Embryonic facial prominence (tissue), 1 donor: ENCODE results near the gene MSN.

ENCODE experiments used
- DNase-seq: peaks from one replicate; pipeline ENCODE4 v3.0.0-alpha.2; 2016; ENCODE audit errors: extremely low spot score

The MSN gene

DNA sequence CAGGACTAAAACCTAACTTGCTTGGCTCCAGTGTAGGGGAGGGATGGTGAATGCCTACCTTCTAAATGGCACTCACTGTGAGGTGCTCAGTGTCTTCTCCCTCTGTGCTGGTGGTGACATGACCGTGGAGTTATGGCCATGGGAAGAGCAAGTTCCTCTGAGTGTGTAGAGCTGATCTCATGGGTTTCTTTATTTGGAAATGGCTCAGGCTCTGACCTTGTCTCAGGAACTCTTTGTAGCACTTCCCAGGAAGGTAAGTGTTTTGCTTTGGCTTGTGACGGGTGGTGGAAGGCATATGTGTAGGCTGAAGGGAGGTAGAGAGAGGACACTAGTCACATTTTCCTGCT, 6.4 kb downstream of the MSN start:
- DNase-seq, result no peak

DNA sequence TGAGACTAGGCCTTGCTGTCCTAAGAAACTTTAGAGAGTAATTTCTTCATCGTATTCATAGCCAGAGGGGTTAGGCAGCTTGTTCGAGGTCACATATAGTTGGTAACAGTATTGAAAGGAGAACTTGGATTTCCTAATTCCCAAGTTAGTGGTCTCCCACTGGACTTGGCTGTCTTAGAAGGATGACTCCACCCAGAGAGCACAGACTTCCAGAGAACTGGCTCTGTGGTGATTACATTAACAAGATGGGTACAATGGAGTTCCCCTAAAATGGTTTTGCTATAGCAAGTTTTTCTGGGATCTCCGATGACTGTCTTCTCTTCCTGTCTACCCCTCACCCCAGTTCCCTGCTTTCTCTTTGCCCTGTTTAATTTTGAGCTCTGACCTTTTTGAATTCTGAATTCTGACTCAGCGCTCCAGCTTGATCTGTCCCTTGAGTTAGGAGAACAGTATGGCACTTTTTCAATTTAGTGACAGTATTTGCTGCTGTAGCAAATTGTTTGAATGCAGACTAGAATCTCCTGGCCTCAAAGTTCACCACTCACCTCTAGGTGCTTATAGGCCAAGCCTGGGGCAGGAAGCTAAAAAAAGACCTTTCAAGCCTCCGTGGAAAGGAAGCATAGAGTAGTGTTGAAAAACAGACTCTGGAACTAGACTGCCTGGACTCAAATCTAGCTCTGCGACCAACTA, 6.9 kb downstream of the MSN start:
- no peak for DNase-seq

DNA sequence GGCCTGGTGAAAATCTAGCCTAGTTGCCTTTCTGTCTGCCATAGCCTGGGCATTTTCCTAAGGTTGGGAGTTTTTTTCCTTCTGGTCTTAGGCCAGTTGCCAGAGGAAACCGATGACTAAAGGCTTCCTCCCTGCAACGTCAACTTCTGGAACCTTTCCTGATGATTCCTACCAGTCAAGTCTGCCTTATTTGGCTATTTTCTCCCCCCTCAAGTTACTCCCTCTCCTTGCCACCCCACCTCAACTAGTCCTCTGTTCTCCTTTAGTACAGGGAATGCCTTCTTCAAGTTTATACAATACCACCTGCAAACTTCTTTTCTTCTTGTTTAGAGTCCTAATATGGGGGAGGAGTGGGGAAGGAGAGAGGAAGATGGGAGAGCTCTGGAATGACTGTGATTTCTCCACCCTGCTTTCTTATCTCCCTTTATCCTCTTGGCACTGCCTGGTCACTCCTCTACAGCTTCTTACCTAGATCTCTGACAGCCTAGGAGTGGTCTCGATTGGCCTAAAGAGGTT, 10.6 kb downstream of the MSN start:
- no peak for DNase-seq

DNA sequence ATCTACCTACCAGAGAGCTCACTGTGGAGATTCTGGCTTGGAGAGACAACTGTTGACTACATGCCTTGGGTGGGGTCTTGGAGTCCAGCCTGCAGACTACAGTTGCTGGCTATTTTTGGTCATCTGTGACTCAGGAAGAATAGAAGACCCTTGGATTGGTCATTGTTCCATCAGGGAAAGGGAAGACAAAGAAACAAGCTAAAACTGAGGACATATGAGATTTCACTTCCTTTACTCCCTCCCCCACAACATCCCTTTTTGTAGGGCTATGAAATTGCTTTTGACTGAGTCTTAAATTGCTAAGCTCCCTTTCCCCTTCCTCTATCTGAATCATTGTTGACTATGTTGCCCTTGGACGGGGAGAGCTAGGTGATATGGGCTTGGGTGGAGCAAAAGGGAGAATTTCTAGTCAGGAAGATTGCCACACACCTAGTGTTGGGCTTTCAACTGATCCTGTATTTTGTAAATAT, 11.7 kb downstream of the MSN start:
- no peak for DNase-seq

- no peak for DNase-seq
Observed at GRCh38 chrX:65681810-65682209, 14.4 kb downstream of the MSN start.

DNA sequence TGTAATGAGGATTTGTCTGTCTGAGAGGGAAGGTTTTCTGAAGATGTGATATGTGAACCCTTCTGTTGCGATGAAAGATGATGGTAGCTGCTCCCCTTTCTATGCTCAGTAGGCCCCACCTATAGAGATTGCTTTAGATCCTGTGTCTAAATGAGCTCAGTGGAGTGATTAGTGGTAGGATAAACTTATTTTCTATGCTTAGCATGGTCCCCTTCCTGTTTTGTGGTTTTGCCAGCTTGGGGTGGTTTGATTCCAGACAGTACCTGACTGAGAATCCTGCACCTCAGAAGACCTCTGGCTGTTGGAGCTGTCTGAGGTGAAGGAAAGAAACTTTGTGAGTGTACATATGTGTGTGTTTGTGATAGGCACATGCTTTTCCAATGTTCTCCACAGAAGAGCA, 17.7 kb downstream of the MSN start:
- no peak for DNase-seq

GRCh38 chrX:65686236-65686635, 18.8 kb downstream of the MSN start:
- DNase-seq, result no peak

- no peak for DNase-seq
Observed at GRCh38 chrX:65687367-65687766, 19.9 kb downstream of the MSN start.

GRCh38 chrX:65688403-65688871, 21.0 kb downstream of the MSN start:
- DNase-seq, result no peak

DNA sequence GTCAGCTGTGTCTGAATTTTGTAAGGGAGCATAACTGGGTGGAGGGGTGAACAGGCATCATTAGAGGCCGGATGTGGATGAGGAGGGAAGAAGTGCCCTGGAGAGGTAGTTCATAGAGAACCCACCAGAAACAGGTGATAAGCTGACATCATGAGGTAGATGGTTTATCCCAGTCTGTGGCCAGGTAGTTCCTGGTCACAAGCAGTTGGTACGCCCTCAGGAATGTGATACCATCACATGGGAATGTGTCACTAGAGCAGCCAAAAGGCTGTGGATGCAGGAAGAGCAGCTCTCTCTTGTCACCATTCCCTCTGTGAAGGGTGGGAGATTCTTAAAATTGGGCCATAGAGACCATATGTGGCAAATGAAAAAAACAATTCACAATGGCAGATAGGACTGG, 21.9 kb downstream of the MSN start:
- DNase-seq, result no peak

DNA sequence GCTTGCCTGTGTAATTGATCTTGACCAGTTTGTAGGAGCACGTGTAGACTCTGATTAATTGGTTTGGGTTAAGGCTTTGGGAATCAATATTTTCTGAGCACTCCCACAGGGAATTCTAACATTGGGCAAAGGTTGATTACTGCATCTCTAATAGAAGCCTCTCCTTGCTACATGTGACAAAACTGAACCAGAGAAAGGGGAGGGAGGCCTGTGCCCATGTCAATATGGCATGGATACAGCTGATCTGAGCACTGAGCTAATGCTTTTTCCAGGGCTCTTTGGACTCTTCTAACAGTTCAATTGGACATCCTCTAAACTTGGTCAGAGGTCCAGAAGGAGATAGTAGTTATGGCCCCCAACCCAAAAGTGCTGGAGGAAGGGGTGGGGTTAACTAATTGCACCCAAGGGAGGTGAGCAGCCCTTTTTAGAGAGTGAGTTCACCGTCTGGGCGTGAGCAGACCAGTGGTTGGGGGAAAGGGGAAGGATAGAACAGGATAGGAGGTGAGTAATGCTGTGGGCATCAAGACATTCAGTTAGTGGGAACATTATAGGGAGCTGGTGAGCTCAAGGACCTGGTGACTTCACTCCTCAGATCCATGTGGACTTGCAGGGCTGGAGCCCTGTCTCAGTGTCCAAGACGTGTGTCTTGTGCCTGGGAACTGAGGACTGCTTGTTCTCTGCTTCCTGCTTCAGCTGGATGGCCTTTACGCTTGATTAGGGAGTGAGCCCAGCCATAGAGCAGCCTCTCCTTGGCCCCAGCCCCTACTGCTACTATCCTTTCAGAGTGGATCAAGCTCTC, 22.8 kb downstream of the MSN start:
- no peak for DNase-seq

GRCh38 chrX:65695849-65696449, 28.5 kb downstream of the MSN start:
- DNase-seq, result no peak

DNA sequence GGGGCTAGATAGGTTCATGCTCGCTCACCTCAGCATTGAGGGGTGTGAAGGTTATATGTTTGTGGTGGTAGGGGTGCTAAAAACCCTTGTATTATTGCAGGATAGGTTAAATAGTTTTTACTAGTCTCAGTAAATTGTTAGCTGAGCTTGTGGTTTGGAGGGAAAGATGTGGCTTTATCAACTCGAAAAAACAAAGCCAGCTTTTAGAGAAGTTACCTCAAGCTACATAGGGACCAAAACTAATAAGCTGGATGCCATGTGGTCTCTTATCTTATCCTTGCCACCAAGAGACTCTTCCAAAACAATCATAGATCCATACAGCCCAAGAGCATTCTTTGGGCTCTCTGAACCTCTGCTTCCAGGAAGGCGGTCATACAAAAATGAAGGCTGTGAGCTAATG, 29.2 kb downstream of the MSN start:
- no peak for DNase-seq

DNA sequence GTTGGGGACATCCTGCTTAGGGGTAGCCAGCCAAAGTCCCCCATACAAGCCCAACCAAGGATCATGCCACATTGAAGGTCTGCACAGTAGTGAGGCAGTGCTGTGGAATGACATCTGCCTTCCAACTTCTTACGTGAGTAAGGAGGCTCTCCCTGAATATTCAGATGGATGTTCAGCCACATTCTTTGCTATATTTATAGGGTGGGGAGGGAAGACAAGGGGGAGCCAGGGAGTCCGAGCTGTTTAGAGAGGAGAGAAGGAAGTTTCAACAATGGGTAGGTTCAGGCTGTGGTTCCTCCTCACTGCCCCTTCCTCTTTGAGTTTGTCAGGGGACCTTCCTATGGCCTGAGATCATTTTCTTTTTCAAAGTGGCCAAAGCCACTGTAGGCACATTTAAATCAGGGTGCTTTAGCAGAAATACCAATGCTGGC, 29.8 kb downstream of the MSN start:
- no peak for DNase-seq

DNA sequence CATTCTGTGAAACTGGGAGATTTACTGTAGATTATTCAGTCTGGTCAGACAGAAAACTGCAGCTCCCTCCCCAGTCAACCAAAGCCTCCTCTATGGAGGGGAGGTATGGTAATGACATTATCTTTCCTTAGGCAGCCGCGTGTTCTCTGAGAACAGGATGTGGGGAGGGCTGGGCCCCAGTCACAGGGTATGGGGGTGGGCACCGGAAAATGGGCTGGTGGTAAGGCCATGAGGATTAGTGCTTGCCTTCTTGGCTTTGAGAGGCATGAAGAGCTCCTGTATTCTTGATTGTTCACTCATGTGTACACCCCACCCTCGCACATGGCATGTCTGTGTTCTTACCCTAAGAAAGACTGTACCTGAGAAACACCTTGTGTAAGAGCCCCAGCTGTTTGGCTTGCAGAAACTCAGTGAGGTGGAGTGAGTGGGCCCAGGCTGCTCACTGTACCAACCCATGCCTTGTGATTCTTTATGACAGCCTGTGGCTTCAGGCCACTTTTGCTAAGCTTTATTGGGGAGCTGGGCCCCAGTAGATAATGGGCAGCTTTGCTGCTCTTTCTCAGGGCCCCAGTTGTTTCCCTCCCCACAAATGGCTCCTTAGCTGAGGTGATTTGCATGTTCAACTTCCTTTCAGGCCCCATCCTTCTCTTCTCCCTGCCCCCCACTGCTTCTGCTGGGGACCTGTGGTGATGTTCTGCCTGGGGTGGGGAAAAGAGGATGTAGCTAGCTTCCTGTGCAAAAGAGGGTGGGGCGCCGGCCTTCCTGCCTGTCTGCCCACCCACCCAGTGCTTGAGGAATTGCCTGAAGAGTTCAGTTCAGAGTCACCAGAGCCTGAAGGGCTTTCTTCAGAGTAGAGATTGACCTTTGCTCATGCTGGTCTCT, 30.7 kb downstream of the MSN start:
- DNase-seq, result no peak

DNA sequence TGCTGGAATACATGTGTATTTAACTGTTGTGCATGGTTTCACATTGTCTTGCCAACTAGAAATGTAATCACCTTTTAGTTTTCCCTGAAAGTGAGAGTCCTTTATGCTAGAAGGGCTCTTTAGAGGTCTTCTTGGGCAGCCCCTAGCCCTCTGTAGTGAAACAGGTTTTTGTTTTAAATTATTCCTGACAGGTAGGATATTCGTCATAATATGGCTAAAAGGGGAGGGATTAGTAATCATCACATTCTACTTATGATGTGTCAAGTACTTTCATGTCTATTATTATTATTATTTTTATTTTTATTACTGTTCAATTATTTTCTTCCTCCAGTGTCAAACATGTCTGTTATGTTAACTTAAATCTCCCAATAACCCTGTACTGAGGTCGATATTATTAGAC, 35.5 kb downstream of the MSN start:
- DNase-seq, result no peak

DNA sequence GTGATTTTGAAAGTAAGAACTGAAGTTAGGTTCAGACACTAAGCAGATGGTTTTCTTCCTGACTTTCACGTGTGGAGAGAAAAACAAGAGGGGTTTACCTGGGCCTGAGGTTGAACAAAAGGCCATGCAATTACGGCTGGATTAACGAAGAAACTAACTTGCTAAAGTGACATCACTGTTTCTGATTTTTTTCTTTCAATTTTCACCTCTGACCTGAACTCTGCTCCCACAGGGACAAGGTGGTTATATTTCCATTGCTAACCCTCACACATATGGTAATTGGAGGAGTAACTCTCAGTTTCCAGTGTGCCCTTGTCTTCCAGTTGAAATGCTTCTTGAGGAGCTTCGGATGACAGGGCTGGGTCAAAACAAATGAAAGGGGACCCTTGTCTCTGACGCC, 38.0 kb downstream of the MSN start:
- DNase-seq, result no peak

DNA sequence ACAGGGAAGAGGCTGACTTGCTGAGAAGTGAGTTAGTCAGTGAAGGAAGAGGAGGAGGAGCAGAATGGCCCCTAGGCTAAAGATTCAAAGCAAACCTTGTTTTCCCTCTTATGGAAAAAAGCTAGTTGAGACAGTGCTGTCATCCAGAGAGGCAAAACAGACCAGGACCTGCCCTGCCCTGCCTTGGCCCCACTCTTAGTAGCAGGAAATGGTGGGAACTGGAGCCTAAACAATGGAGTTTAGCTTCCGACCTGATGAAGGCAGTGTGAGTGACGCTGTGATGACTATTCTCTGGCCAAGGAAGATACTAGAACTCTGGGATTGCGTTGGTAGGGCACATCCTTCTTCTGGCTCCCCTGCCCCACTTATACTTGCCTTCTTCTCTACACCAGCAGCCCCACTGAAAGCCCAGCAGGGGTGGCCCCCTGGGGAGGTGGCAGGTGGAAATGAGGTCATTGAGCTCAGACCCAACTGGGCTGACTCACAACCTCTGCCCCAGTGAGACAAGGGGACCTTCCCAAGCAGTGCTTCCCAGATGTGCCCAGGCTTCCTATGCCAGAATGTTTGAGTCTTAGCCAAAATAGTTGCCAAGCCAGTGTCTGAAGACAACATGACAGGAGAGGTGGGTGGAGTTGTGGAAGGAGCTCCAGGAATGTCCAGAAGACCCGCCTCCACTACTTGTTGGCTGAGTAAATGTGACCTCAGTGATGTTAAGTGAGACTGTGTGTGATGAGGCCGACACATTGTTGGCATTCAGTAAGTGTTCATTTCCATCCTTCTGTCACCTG, 38.8 kb downstream of the MSN start:
- DNase-seq, result no peak

- DNase-seq, result no peak
Observed at GRCh38 chrX:65707151-65707550, 39.7 kb downstream of the MSN start.

DNA sequence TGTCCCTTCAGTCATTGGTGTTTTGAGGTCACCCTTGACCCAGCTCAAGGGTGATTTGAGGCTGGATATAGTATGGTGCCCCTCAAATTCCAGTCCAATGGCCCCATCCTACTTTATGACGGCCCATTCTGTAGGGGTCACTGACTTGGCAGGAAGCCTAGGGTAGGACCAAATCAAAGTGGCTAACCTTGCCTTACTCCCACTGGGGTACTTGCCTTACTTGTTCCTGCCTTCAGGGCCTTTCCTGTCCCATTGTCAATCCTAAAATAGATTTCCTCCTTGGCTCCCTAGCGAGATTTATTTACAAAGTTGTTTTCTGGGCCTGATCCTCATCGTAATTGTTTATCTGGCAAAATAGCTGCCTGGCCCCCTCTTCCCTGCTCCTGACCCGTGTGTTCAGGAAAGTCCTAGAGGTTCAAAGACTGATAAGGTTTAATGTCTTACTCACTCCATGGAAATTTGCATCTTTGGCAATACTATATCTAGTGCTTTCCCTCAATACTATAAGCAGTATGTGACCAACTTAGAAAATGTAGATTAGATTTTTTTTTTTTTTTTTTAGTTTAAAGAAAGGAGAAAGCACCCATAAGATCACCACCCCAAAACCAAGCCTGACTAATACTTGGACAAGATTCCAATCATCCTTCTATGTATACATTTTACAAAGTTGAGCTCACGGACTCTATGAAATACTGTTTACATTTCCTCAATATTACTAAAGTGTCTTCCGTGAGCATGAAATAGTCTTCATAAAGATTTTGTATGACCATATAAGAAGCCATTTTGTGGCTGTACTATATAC, 44.8 kb downstream of the MSN start:
- no peak for DNase-seq
